ENCODE results near the gene LRPPRC. TPM values are rescaled to one million over a fixed set of nuclear protein-coding genes. Genes with fewer than 3 reads are reported as not detected.

LRPPRC gene
- total and polyA plus RNA-seq, 9 of the 15 experiments (the other 6 are each of a cell fraction or from before 2014, with no cell fraction given), result 41.5 to 214 (median 138) TPM

- TF ChIP-seq DEAF1 (CRISPR knock-in tag; IDR thresholded peaks at IDR 0.05), result peak; percentile 78
- TF ChIP-seq TFE3 (CRISPR knock-in tag; IDR thresholded peaks at IDR 0.05), result no peak
- peak; percentile 45; the same call in 1 of the 2 replicates for TF ChIP-seq ELF1 (tag; IDR thresholded peaks at IDR 0.05)
- TF ChIP-seq AFF4 (CRISPR knock-in tag; IDR thresholded peaks at IDR 0.05), result 0 out of 2 replicates have a peak, but pooled peaks have one; percentile 38
- no peak for TF ChIP-seq ZNF445 (CRISPR knock-in tag; IDR thresholded peaks at IDR 0.05; ENCODE audit: low read depth)
- no peak for TF ChIP-seq PBX2 (CRISPR knock-in tag; IDR thresholded peaks at IDR 0.05; ENCODE audit: low read depth)
- no peak for TF ChIP-seq PBX2 (tag; conservative IDR thresholded peaks at IDR 0.05; ENCODE audit: low read depth)
- no peak for TF ChIP-seq FOXK1 (CRISPR knock-in tag; IDR thresholded peaks at IDR 0.05; ENCODE audit: borderline replicate concordance)
- TF ChIP-seq BHLHE40 (IDR thresholded peaks at IDR 0.05; ENCODE audit: low read length), result 0 out of 2 replicates have a peak, but pooled peaks have one; percentile 17
- no peak for TF ChIP-seq ESRRB (CRISPR knock-in tag; IDR thresholded peaks at IDR 0.05; ENCODE audit: borderline replicate concordance)
- TF ChIP-seq STAG1 (CRISPR knock-in tag; IDR thresholded peaks at IDR 0.05; ENCODE audit: borderline replicate concordance), result peak; percentile 91
- peak; percentile 94 to 99 (median 98) for TF ChIP-seq CTCF (IDR thresholded peaks at IDR 0.05 in 2 of 3, conservative IDR thresholded peaks at IDR 0.05 in 1 of 3; ENCODE audit: insufficient read depth in 2 of 3, low read depth in 1 of 3, low read length in 3 of 3)
- TF ChIP-seq CREM (IDR thresholded peaks at IDR 0.05; ENCODE audit: low read depth), result peak; percentile 36; the same call in 1 of the 2 replicates
- no peak for TF ChIP-seq BDP1 (IDR thresholded peaks at IDR 0.05; ENCODE audit: insufficient read depth, insufficient read length)
- TF ChIP-seq TARDBP (IDR thresholded peaks at IDR 0.05), result 0 out of 2 replicates have a peak, but pooled peaks have one; percentile 20
- no peak for TF ChIP-seq ZNF830 (CRISPR knock-in tag; IDR thresholded peaks at IDR 0.05)
Observed at GRCh38 chr2:44044281-44044720, 48.5 kb upstream of the LRPPRC start (continued).

All from K562 (cell line).